Stimulated activated CD8-positive, alpha-beta memory T cell treated with anti-CD3 and anti-CD28 coated beads, Interleukin-7, amount 100 ng/mL, for 24 hours (primary cell): ENCODE measurements around the gene CEP170B.
"Not testable (repeated sequence)": the region's sequence is repeated elsewhere in the genome, so short reads cannot be mapped to it uniquely, and the experiment has no call there.

ENCODE experiments used
- DNase-seq: peaks from one replicate; pipeline ENCODE4 v3.0.0-alpha.2; 2020; ENCODE audit warnings: low read depth

CEP170B gene

GRCh38 chr14:104879983-104880565 is 15.0 kb downstream of the CEP170B start:
- no peak for DNase-seq

GRCh38 chr14:104880584-104881210 is 15.6 kb downstream of the CEP170B start:
- no peak for DNase-seq

DNA sequence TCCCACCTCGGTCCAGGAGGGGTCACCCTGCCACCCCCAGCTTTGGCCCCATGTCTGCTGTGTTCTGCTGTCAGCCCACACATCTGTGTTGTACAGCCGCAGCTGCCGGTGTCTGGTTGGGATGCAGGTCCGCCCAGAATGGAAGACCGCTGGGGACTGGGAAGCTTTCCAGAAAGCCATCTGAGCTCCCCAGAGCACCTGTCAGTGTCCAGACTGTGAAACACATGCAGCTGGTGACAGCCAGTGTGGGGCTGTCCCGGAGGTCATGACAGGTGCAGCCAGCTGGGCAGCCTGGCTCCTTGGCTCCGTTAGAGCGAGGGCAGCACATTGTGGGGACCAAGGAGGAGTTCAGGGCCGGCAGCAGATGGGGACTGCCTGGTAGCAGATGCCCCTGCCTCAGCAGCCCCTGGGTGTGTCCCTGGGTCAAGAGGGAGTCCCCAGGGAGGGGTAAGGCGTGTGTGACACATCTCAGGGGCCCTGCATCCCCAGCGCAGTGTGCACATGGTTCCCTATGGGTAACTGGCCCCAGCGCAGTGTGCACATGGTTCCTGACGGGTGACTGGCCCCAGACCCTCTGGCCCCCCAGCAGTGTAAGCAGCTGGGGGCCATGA is 16.4 kb downstream of the CEP170B start:
- no peak for DNase-seq

- no peak for DNase-seq
These were observed 17.4 kb downstream of the CEP170B start for GRCh38 chr14:104882325-104882973.

- DNase-seq: no peak
These were observed 18.1 kb downstream of the CEP170B start for GRCh38 chr14:104882991-104883660.

- DNase-seq: no peak
These were observed 18.8 kb downstream of the CEP170B start for GRCh38 chr14:104883681-104884361.

DNA sequence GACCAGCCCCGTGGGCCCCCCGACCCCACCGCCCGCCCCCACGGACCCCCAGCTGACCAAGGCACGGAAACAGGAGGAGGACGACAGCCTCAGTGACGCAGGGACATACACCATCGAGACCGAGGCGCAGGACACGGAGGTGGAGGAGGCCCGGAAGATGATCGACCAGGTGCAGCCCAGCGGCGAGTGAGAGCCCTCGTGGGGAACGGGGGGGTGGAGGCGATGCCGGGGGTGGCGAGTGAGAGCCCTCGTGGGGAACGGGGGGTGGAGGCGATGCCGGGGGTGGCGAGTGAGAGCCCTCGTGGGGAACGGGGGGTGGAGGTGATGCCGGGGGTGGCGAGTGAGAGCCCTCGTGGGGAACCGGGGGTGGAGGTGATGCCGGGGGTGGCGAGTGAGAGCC is 19.3 kb downstream of the CEP170B start:
- DNase-seq: not testable (repeated sequence)

DNA sequence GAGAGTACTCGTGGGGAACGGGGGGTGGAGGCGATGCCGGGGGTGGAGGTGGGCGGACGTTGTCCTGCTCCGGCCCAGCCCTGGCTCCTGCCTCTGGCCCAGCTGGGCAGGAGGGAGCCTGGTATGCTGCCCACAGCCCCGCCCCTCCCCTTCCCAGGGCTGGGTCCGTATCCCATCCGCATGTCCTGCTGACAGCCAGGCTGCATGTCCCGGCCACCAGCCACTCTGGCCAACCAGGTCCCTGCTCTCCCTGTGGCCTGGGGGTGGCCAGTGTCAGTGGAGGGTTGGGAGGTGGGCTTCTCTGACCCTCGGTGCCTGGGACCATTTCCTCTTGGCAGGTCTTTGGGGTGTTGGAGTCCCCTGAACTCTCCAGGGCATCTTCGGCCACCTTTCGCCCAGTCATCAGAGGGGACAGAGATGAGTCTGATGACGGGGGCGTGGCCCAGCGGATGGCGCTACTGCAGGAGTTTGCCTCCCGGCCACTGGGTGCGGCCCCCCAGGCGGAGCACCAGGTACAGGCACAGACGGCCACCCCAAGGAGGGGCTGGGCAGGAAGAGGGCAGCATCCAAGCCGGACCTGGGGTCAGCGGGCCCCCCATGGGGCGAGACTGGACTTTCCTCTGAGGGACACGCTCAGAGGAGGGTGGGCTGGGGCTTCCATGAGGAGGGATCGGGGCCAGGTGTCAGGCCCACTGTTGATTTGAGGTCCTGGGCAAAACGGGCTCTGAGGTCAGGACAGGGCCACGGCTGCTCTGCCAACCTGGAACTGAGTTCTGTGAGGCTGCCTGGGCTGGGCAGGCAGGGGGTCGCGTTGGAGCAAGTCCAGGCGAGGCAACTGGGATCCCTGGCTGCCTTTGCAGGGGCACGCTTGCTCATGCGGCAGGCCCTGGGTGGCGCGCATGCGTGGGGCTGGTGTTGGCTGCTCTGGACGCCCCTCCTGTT is 20.2 kb downstream of the CEP170B start:
- DNase-seq: no peak

DNA sequence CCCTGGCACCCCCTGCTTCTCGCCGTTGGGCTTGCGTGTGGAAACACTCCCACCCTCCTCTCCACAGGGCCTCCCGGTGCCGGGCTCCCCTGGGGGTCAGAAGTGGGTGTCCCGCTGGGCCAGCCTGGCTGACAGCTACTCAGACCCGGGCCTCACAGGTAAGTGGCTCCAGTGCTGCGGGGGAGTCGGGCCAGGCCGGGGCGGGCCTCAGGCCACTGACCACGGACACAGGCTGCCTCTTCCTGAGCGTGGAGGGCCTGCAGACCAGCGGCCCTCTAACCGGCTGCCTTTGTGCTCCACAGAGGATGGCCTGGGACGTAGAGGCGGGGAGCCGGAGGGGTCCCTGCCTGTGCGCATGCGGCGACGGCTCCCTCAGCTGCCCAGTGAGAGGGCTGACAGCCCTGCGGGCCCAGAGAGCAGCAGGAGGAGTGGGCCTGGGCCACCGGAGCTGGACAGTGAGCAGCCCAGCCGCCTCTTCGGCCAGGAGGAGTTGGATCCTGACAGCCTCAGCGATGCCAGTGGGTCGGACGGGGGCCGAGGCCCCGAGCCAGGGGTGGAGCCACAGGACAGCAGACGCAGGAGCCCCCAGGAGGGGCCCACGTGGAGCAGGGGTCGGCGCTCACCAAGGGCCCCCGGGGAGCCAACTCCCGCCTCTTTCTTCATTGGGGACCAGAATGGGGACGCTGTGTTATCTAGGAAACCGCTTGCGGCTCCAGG is 21.1 kb downstream of the CEP170B start:
- no peak for DNase-seq

DNA sequence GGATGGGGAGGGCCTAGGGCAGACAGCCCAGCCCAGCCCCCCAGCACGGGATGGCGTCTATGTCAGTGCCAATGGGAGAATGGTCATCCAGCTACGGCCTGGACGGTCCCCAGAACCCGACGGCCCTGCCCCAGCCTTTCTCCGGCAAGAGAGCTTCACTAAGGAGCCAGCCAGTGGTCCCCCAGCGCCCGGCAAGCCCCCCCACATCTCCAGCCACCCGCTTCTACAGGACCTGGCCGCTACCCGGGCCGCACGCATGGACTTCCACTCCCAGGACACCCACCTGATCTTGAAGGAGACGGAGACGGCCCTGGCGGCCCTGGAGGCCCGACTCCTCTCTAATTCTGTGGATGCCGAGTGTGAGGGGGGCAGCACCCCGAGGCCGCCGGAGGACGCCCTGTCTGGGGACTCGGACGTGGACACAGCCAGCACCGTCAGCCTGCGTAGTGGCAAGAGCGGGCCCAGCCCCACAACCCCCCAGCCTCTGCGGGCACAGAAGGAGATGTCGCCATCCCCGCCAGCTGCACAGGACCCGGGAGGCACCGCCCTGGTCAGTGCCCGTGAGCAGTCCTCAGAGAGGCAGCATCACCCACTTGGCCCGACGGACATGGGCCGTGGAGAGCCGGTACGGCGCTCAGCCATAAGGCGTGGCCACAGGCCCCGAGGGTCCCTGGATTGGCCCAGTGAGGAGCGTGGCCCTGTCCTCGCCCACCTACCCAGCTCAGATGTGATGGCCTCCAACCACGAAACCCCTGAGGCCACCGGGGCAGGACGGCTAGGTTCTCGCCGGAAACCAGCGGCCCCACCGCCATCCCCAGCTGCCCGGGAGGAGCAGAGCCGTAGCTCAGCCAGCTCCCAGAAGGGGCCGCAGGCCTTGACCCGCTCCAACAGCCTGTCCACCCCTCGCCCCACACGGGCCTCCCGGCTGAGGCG is 21.9 kb downstream of the CEP170B start:
- DNase-seq: no peak

GRCh38 chr14:104887623-104888488 is 22.8 kb downstream of the CEP170B start:
- no peak for DNase-seq

- no peak for DNase-seq
These were observed 23.7 kb downstream of the CEP170B start for GRCh38 chr14:104888489-104889374.

- DNase-seq: no peak
These were observed 24.3 kb downstream of the CEP170B start for GRCh38 chr14:104889375-104889757.

DNA sequence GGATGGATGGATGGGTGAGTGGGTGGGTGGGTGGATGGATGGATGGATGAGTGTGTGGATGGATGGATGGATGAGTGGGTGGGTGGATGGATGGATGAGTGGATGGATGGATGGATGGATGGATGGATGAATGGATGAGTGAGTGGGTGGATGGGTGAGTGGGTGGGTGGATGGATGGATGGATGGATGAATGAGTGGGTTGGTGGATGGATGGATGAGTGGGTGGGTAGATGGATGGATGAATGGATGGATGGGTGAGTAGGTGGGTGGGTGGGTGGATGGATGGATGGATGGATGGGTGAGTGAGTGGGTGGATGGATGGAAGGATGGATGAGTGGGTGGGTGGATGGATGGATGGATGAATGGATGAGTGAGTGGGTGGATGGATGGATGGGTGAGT is 25.2 kb downstream of the CEP170B start:
- not testable (repeated sequence) for DNase-seq

DNA sequence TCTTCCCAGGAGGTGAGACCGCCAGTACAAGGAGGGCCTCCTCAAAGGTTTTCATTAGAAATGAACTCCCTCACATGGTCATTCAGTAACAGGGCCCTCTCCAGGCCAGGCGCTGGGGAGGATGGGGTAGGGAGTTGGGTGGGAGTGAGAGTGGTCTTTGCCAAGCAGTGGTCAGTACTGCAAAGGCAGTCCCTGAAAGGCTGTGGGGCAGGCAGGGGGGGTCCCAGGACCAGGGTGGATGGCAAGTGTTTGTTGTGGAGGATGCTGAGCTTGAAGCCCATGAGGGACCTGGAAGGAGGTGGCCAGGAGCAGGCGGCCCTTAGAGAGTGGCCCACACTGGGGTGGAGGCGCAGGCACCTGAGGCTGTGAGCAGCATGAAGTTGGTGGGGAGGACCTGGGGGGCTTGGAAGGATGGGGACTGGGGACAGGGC is 26.1 kb downstream of the CEP170B start:
- no peak for DNase-seq

- DNase-seq: no peak
These were observed 26.8 kb downstream of the CEP170B start for GRCh38 chr14:104891664-104892530.
